Thyroid gland (tissue), 4 donors: ENCODE measurements around the gene AFF3. TPM values are rescaled to one million over a fixed set of nuclear protein-coding genes. Genes with fewer than 3 reads are reported as not detected.

Experiments used
- DNase-seq, 2 donors: peaks; one replicate each; pipeline ENCODE4 v3.0.0-alpha.2; 2019
- H3K27ac ChIP-seq, 3 donors: fragments of 200-600 bp; sonication (generic); 1 replicate in 2 of 3; 2 replicates in 1 of 3; pipeline ENCODE4 v1.5.1; 2016 to 2019; ENCODE audit warnings: mild to moderate bottlenecking in 1 of 3, moderate library complexity in 1 of 3
- H3K27me3 ChIP-seq: fragments of 200-600 bp; sonication (generic); one replicate; pipeline ENCODE4 v1.5.1; 2019
- H3K36me3 ChIP-seq, 2 donors: fragments of 200-600 bp; sonication (generic); one replicate each; pipeline ENCODE4 v1.5.1; 2016 to 2019
- H3K4me1 ChIP-seq, 2 donors: fragments of 200-600 bp; sonication (generic); one replicate each; pipeline ENCODE4 v1.5.1; 2017 to 2019
- H3K4me3 ChIP-seq, 3 donors: fragments of 200-600 bp; sonication (generic); replicated peaks in 1 of 3; 1 replicate in 2 of 3; 2 replicates in 1 of 3; pipeline ENCODE4 v1.5.1; 2016; ENCODE audit warnings: mild to moderate bottlenecking in 1 of 3
- H3K9me3 ChIP-seq: fragments of 200-600 bp; sonication (generic); one replicate; pipeline ENCODE4 v1.5.1; 2017
- POLR2A ChIP-seq, 2 donors: fragments of 450-650 bp; IDR thresholded peaks; one replicate each; pipeline ENCODE4 v1.6.1; 2017; ENCODE audit warnings: antibody characterized with exemption in 2 of 2, mild to moderate bottlenecking in 2 of 2, moderate library complexity in 1 of 2
- WGBS, 2 donors: methylation state at CpG; one replicate each; pipeline ENCODE4 v1.1.5; 2017; 5-methylcytosine and 5-hydroxymethylcytosine counted together
- intact Hi-C: fragments of 100-400 bp; cut with DNase I; formaldehyde crosslinking; loops from one replicate; pipeline ENCODE4 v1.15.1; 2023
- total RNA-seq, 4 donors: library from RNA; depleted of rRNA; stranded (reverse); fragments of >200 nt; gene quantifications; one replicate each; pipeline ENCODE4 v1.2.3, GENCODE V29; 2016
- TF ChIP-seq, protein P1 (sequence below), 6 experiments: fragments of 200-600 bp in 3 of 6; fragments of 450-650 bp in 3 of 6; sonication (generic) in 3 of 6; IDR thresholded peaks; one replicate each; pipeline ENCODE4 v1.5.1; 2016 to 2019; ENCODE audit warnings: antibody characterized with exemption in 6 of 6, mild to moderate bottlenecking in 2 of 6, inconsistent platforms in 1 of 6, moderate library complexity in 1 of 6

The AFF3 gene
- total RNA-seq, 4 donors from 2014 or later, result 0.54 to 2.6 (median 1.1) TPM

- no peaks in the 10 kb centered on the region for H3K36me3 ChIP-seq
- no peaks in the 10 kb centered on the region for H3K9me3 ChIP-seq
- H3K27ac ChIP-seq, result no peak overlapping the region
- WGBS, 2 donors, result 89 to 90% methylated on average over 2 of the region's 2 CpGs
- intact Hi-C loops, result no loop called here
- TF ChIP-seq, protein P1, sequence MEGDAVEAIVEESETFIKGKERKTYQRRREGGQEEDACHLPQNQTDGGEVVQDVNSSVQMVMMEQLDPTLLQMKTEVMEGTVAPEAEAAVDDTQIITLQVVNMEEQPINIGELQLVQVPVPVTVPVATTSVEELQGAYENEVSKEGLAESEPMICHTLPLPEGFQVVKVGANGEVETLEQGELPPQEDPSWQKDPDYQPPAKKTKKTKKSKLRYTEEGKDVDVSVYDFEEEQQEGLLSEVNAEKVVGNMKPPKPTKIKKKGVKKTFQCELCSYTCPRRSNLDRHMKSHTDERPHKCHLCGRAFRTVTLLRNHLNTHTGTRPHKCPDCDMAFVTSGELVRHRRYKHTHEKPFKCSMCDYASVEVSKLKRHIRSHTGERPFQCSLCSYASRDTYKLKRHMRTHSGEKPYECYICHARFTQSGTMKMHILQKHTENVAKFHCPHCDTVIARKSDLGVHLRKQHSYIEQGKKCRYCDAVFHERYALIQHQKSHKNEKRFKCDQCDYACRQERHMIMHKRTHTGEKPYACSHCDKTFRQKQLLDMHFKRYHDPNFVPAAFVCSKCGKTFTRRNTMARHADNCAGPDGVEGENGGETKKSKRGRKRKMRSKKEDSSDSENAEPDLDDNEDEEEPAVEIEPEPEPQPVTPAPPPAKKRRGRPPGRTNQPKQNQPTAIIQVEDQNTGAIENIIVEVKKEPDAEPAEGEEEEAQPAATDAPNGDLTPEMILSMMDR (IDR thresholded peaks at IDR 0.05), result no peak
- no peak for TF ChIP-seq POLR2A (IDR thresholded peaks at IDR 0.05)
- H3K4me3 ChIP-seq, result no peak overlapping the region
- DNase-seq, result no peak
- H3K27me3 ChIP-seq, result no peaks in the 10 kb centered on the region
- no peaks in the 10 kb centered on the region for H3K4me1 ChIP-seq
Observed at GRCh38 chr2:100146657-100146960, 4.2 kb upstream of the AFF3 start.

DNA sequence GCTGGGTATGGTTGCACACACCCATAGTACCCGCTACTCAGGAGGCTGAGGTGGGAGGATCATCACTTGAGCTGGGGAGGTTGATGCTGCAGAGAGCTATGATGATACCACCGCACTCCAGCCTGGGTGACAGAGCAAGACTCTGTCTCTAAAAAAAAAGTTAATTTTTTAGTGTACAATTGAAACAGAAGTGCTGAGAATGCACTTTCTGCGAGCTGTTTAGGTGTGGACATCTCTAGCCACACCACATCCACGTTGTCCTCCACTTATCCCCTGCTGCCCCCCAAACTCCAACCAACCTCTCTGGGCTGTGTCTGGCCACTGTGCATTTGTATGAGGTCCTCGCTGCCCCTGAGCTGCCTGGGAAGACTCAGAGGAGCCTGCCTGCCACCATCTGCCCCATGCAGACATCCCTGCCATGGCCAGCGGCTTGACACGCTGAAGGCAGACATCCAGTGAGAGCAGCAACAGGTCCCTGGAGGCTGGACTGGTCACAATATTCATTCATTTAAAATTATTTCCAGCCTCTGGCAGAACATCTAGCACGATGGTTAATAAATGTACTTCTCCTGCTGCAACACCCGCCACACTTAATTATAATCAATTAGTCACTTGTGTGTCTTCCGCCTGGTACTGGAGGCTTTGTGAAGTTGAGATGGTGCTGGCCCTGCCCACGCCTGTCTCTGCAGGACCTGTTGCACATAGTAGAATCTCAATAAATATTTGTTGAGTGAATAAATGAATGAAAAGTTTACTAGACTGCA lies 3.7 kb upstream of the AFF3 start:
- Histone ChIP-seq H3K4me1 (no peaks in the 10 kb centered on the region), H3K27ac (no peak overlapping the region), H3K4me3 (no peak overlapping the region), H3K27me3 (no peaks in the 10 kb centered on the region), H3K36me3 (no peaks in the 10 kb centered on the region), H3K9me3 (no peaks in the 10 kb centered on the region)
- intact Hi-C loops, result no loop called here
- DNase-seq, result no peak
- 85 to 93% methylated on average over 11 of the region's 11 CpGs for WGBS, 2 donors
- TF ChIP-seq POLR2A (IDR thresholded peaks at IDR 0.05), result no peak
- TF ChIP-seq, protein P1 (IDR thresholded peaks at IDR 0.05), result no peak

GRCh38 chr2:100143286-100143685 lies 896 bp upstream of the AFF3 start:
- intact Hi-C loops, result no loop called here
- H3K27me3 ChIP-seq, result no peaks in the 10 kb centered on the region
- no peaks in the 10 kb centered on the region for H3K9me3 ChIP-seq
- H3K4me3 ChIP-seq, result no peak overlapping the region
- no peaks in the 10 kb centered on the region for H3K36me3 ChIP-seq
- H3K4me1 ChIP-seq, result no peaks in the 10 kb centered on the region
- WGBS, 2 donors, result 88 to 92% methylated on average over 6 of the region's 6 CpGs
- TF ChIP-seq, protein P1 (IDR thresholded peaks at IDR 0.05), result no peak
- no peak for TF ChIP-seq POLR2A (IDR thresholded peaks at IDR 0.05)
- no peak overlapping the region for H3K27ac ChIP-seq
- no peak for DNase-seq

DNA sequence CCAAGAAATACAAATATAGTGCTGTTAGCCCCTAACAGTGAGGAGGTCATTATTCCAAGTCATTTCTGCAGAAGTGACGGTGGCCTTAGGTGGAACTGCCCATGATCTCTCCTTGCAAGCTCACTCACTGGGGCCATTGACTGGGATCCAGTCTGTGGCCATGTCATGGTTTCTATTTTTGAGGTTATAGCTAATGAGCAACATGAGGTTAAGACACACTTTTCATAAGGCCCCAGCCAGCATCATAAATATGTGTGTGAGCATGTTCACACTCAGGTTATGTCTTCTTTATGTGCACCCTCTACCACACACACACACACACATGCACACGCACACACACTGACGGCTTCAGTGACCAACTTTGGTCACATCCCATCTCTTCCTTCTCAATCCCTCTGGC lies 484 bp downstream of the AFF3 start:
- intact Hi-C loops, result no loop called here
- no peaks in the 10 kb centered on the region for H3K36me3 ChIP-seq
- no peaks in the 10 kb centered on the region for H3K4me1 ChIP-seq
- H3K27me3 ChIP-seq, result no peaks in the 10 kb centered on the region
- H3K27ac ChIP-seq, result no peak overlapping the region
- no peak overlapping the region for H3K4me3 ChIP-seq
- 91 to 96% methylated on average over 3 of the region's 3 CpGs for WGBS, 2 donors
- H3K9me3 ChIP-seq, result no peaks in the 10 kb centered on the region
- TF ChIP-seq, protein P1 (IDR thresholded peaks at IDR 0.05), result no peak
- TF ChIP-seq POLR2A (IDR thresholded peaks at IDR 0.05), result no peak
- no peak for DNase-seq

DNA sequence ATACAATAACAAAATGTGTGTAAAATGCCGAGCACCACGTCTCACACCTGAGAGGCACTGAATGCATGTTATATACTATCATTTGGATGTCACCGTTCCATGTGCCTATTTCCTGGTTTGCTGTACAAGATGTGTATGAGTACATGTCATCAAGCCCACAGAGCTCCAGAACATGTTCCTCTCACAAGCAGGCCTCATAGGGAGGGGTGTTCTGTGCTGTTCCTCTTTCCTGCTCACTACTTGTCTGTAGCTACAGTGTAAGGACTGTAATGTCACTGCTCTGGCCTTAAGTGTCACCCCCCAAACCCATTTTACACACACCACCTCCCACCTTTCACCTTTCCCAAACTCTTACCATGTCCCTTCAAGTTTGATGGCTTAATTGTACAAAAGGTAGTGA lies 1.8 kb downstream of the AFF3 start:
- Histone ChIP-seq H3K27me3 (no peaks in the 10 kb centered on the region), H3K27ac (no peak overlapping the region), H3K36me3 (no peaks in the 10 kb centered on the region), H3K9me3 (no peaks in the 10 kb centered on the region), H3K4me1 (no peaks in the 10 kb centered on the region), H3K4me3 (no peak overlapping the region)
- intact Hi-C loops, result no loop called here
- TF ChIP-seq POLR2A (IDR thresholded peaks at IDR 0.05), result no peak
- TF ChIP-seq, protein P1 (IDR thresholded peaks at IDR 0.05), result no peak
- no peak for DNase-seq
- 88 to 90% methylated on average over 3 of the region's 3 CpGs for WGBS, 2 donors
